Measurements from ENCODE around the gene TOP2A. TPM values are rescaled to one million over a fixed set of nuclear protein-coding genes. Genes with fewer than 3 reads are reported as not detected.
"Not testable (repeated sequence)": the region's sequence is repeated elsewhere in the genome, so short reads cannot be mapped to it uniquely, and the experiment has no call there.

TOP2A gene
- total RNA-seq, 1 experiment from 2014 or later, result 252 TPM

GRCh38 chr17:40378966-40379365 lies 38.7 kb downstream of the TOP2A start:
- no peak for DNase-seq (ENCODE audit: low read depth)

GRCh38 chr17:40377832-40378231 lies 39.9 kb downstream of the TOP2A start:
- no peak for DNase-seq (ENCODE audit: low read depth)

- not testable (repeated sequence) for DNase-seq (ENCODE audit: low read depth)
These were observed 41.2 kb downstream of the TOP2A start for GRCh38 chr17:40376541-40376940.

GRCh38 chr17:40375786-40376185 lies 41.9 kb downstream of the TOP2A start:
- DNase-seq (ENCODE audit: low read depth), result not testable (repeated sequence)

- no peak for DNase-seq (ENCODE audit: low read depth)
These were observed 42.7 kb downstream of the TOP2A start for GRCh38 chr17:40374821-40375498.

- DNase-seq (ENCODE audit: low read depth), result no peak
These were observed 43.7 kb downstream of the TOP2A start for GRCh38 chr17:40373999-40374398.

- DNase-seq (ENCODE audit: low read depth), result peak; percentile 46
These were observed 44.4 kb downstream of the TOP2A start for GRCh38 chr17:40373324-40373723.

GRCh38 chr17:40372644-40373043 lies 45.1 kb downstream of the TOP2A start:
- not testable (repeated sequence) for DNase-seq (ENCODE audit: low read depth)

GRCh38 chr17:40372031-40372430 lies 45.7 kb downstream of the TOP2A start:
- DNase-seq (ENCODE audit: low read depth), result no peak

GRCh38 chr17:40371261-40371929 lies 46.3 kb downstream of the TOP2A start:
- no peak for DNase-seq (ENCODE audit: low read depth)

GRCh38 chr17:40369923-40370322 lies 47.8 kb downstream of the TOP2A start:
- no peak for DNase-seq (ENCODE audit: low read depth)

- DNase-seq (ENCODE audit: low read depth), result not testable (repeated sequence)
These were observed 50.0 kb downstream of the TOP2A start for GRCh38 chr17:40367728-40368127.

- no peak for DNase-seq (ENCODE audit: low read depth)
These were observed 50.7 kb downstream of the TOP2A start for GRCh38 chr17:40366861-40367518.

GRCh38 chr17:40366076-40366860 lies 51.4 kb downstream of the TOP2A start:
- DNase-seq (ENCODE audit: low read depth), result no peak

- DNase-seq (ENCODE audit: low read depth), result no peak
These were observed 52.8 kb downstream of the TOP2A start for GRCh38 chr17:40364906-40365305.

- no peak for DNase-seq (ENCODE audit: low read depth)
These were observed 53.4 kb downstream of the TOP2A start, which contains the start of gene GJD3 for GRCh38 chr17:40364121-40364861. TSS of gene GJD3 (minus strand) at chr17:40364737. CDS start at chr17:40363815, 922 bp downstream.

GRCh38 chr17:40363111-40363827 lies 54.4 kb downstream of the TOP2A start:
- DNase-seq (ENCODE audit: low read depth), result no peak

- peak; percentile 68 for DNase-seq (ENCODE audit: low read depth)
These were observed 55.0 kb downstream of the TOP2A start for GRCh38 chr17:40362696-40363110.

GRCh38 chr17:40361925-40362695 lies 55.6 kb downstream of the TOP2A start:
- no peak for DNase-seq (ENCODE audit: low read depth)

Measured in M059J (cell line).